Smooth muscle cell (in vitro differentiated cells): ENCODE measurements around the gene FIGNL2. TPM values are rescaled to one million over a fixed set of nuclear protein-coding genes. Genes with fewer than 3 reads are reported as not detected.

Source experiments
- DNase-seq: peaks from one replicate; lab custom pipeline; 2025; ENCODE audit not compliant: unreplicated experiment; lab: John Stamatoyannopoulos, UW
- H2AFZ ChIP-seq: fragments of 200-600 bp; sonication (generic); 2 replicates; pipeline ENCODE4 v1.6.0; 2016; ENCODE audit warnings: antibody characterized with exemption, low read depth, mild to moderate bottlenecking
- H3F3A ChIP-seq: fragments of 200-600 bp; sonication (generic); 2 replicates; pipeline ENCODE4 v1.6.0; 2017; ENCODE audit warnings: antibody characterized with exemption, low read depth
- H3K27ac ChIP-seq: fragments of 200-600 bp; sonication (generic); 2 replicates; pipeline ENCODE4 v1.5.1; 2016; ENCODE audit warnings: low read depth, mild to moderate bottlenecking
- H3K27me3 ChIP-seq: fragments of 200-600 bp; sonication (generic); 2 replicates; pipeline ENCODE4 v1.6.1; 2016; ENCODE audit warnings: low read depth, mild to moderate bottlenecking
- H3K36me3 ChIP-seq: fragments of 200-600 bp; sonication (generic); 2 replicates; pipeline ENCODE4 v1.5.1; 2016; ENCODE audit warnings: low read depth
- H3K4me1 ChIP-seq: fragments of 200-600 bp; sonication (generic); 2 replicates; pipeline ENCODE4 v1.5.1; 2016; ENCODE audit warnings: low read depth
- H3K4me2 ChIP-seq: fragments of 200-600 bp; sonication (generic); 2 replicates; pipeline ENCODE4 v1.6.0; 2016; ENCODE audit warnings: mild to moderate bottlenecking
- H3K4me3 ChIP-seq: fragments of 200-600 bp; sonication (generic); 2 replicates; pipeline ENCODE4 v1.5.1; 2016; ENCODE audit warnings: mild to moderate bottlenecking
- H3K79me2 ChIP-seq: fragments of 200-600 bp; sonication (generic); 2 replicates; pipeline ENCODE4 v1.6.0; 2016; ENCODE audit warnings: low read depth, mild to moderate bottlenecking
- H3K9ac ChIP-seq: fragments of 200-600 bp; sonication (generic); 2 replicates; pipeline ENCODE4 v1.6.0; 2016; ENCODE audit warnings: low read depth
- H3K9me3 ChIP-seq: fragments of 200-600 bp; sonication (generic); replicated peaks from 2 replicates; pipeline ENCODE4 v1.5.1; 2016; ENCODE audit warnings: low read depth
- H4K20me1 ChIP-seq: fragments of 200-600 bp; sonication (generic); 2 replicates; pipeline ENCODE4 v1.6.0; 2016; ENCODE audit warnings: low read depth
- WGBS: methylation state at CpG from one replicate; pipeline ENCODE4 v1.1.7; 2016; ENCODE audit warnings: low lambda C conversion rate; 5-methylcytosine and 5-hydroxymethylcytosine counted together
- polyA plus RNA-seq: library from polyadenylated mRNA; unstranded; fragments of >200 nt; fragmentation: Nextera tagmentation; extraction: Ambion mirVana; gene quantifications from 2 replicates; pipeline ENCODE4 v1.2.1, GENCODE V29; 2016
- total RNA-seq: library from RNA; depleted of rRNA; stranded (reverse); fragments of >200 nt; gene quantifications from 2 replicates; pipeline ENCODE4 v1.2.3, GENCODE V29; 2014
- TF ChIP-seq, protein P1 (sequence below): fragments of 200-600 bp; sonication (generic); IDR thresholded peaks from 2 replicates; pipeline ENCODE4 v1.5.1; 2017; ENCODE audit warnings: borderline replicate concordance, mild to moderate bottlenecking, antibody characterized with exemption; ENCODE audit not compliant: insufficient read depth, poor library complexity, severe bottlenecking

The FIGNL2 gene
- total and polyA plus RNA-seq, 2 experiments from 2014 or later = 1.1 to 2.7 TPM

DNA sequence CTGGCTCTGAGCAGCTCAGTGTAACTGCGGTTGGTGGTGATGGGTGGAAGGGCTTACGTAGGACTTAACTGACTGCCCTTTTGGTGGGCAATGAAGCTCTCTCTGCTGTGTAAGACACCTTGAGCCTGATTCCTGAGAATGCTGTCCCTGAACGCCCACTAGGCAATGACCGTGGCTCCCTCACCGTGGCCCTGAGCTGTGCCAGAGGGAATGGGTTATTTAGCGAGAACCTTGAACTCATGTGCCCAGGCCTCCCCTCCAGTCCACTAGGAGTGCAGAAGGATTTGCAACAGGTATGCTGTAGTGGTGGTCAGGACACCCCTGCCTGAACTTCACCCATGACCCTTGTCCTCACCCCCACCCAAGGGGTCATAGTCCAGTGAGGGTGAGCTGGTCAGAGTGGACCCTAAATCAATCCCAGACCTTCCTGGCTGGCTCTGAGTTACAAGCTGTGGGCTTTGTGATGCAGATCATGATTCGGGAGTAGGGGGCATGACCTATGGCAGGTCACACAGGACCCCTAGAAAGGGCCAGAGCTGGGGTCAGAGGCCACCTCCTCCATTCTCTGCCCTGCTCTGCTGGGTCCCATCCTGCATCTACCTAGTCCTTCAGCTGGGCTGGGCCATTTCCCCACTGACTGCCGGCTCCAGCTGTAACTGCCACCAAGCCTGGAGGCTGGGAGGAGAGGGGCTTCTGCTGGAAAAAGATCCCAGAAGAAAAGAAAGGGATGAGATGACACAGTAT lies 24.9 kb upstream of the FIGNL2 start:
- H3K9ac ChIP-seq = no peak overlapping the region
- no peaks in the 10 kb centered on the region for H3K79me2 ChIP-seq
- H3K27ac ChIP-seq = no peak overlapping the region
- no peaks in the 10 kb centered on the region for H3K27me3 ChIP-seq
- TF ChIP-seq, protein P1, sequence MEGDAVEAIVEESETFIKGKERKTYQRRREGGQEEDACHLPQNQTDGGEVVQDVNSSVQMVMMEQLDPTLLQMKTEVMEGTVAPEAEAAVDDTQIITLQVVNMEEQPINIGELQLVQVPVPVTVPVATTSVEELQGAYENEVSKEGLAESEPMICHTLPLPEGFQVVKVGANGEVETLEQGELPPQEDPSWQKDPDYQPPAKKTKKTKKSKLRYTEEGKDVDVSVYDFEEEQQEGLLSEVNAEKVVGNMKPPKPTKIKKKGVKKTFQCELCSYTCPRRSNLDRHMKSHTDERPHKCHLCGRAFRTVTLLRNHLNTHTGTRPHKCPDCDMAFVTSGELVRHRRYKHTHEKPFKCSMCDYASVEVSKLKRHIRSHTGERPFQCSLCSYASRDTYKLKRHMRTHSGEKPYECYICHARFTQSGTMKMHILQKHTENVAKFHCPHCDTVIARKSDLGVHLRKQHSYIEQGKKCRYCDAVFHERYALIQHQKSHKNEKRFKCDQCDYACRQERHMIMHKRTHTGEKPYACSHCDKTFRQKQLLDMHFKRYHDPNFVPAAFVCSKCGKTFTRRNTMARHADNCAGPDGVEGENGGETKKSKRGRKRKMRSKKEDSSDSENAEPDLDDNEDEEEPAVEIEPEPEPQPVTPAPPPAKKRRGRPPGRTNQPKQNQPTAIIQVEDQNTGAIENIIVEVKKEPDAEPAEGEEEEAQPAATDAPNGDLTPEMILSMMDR = no peak
- H3K4me2 ChIP-seq = no peak overlapping the region
- no peak for DNase-seq
- H3K4me1 ChIP-seq = peaks cover 21% of the 10 kb centered on the region
- no peak overlapping the region for H3K4me3 ChIP-seq
- WGBS = 84% methylated on average over 8 of the region's 8 CpGs
- H3K36me3 ChIP-seq = no peaks in the 10 kb centered on the region
- no peak overlapping the region for H2AFZ ChIP-seq
- no peaks in the 10 kb centered on the region for H3K9me3 ChIP-seq
- peaks cover 3% of the 10 kb centered on the region for H3F3A ChIP-seq
- H4K20me1 ChIP-seq = no peaks in the 10 kb centered on the region

DNA sequence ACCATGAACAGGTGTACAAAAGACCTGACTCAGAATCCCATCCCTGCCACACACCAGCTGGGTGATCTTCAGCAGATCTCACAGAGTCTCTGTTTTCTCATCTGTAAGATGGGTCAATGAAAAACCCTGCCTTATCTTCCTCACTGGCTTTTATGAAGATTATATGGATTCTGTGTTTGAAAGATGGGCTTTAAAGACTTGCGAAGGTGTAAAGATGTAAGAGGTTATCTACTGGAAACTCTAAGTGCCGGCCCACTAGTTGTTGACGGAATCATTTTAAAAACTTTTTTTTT lies 24.1 kb upstream of the FIGNL2 start:
- no peak overlapping the region for H2AFZ ChIP-seq
- no peaks in the 10 kb centered on the region for H3K36me3 ChIP-seq
- no peak overlapping the region for H3K4me2 ChIP-seq
- no peaks in the 10 kb centered on the region for H3K79me2 ChIP-seq
- no peak overlapping the region for H3K9ac ChIP-seq
- H4K20me1 ChIP-seq = no peaks in the 10 kb centered on the region
- peaks cover 21% of the 10 kb centered on the region for H3K4me1 ChIP-seq
- no peak overlapping the region for H3K4me3 ChIP-seq
- no peaks in the 10 kb centered on the region for H3K27me3 ChIP-seq
- DNase-seq = no peak
- WGBS = 94% methylated on average over 3 of the region's 3 CpGs
- TF ChIP-seq, protein P1 = no peak
- H3K9me3 ChIP-seq = no peaks in the 10 kb centered on the region
- no peak overlapping the region for H3K27ac ChIP-seq
- peaks cover 6% of the 10 kb centered on the region for H3F3A ChIP-seq

DNA sequence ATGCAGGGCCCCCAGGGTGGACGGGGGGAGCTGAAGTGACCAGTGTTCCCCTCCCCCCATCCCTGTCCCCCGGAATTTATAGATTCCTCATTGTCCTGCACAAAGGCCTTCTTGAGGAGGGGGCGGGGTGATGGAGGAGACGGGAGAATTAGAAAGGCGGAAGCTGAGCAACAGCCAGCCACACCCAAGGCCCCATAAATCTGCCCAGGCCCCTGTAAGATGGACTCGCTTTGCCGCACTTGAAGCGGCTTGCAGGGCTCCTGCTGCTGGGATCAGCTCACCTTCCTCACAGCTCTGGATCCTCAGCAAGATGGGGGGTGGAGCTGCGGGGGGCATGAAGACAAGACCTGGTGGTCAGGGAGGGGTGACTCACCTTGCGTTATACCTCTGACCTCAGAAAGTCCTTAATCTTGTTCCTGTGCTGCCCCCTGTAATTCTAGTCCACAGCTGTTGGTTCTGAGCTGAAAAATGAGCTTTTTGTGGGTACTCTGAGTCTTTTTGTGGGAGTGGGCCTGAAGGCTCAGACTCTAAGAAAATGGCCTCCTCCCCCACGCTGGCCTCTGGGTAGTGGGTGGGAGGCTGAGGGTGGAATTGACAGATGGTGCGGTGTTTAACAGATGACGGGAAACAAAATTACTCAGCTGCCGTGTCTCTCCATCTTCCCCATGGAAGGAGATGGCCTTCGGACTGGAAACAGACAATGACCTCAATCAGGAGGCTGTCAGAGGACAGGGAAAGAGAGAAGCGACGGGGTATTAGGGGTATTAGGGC lies 23.6 kb upstream of the FIGNL2 start:
- 76% methylated on average over 17 of the region's 17 CpGs for WGBS
- peaks cover 21% of the 10 kb centered on the region for H3K4me1 ChIP-seq
- H3K4me3 ChIP-seq = no peak overlapping the region
- H3K27ac ChIP-seq = no peak overlapping the region
- H4K20me1 ChIP-seq = no peaks in the 10 kb centered on the region
- no peaks in the 10 kb centered on the region for H3K9me3 ChIP-seq
- no peaks in the 10 kb centered on the region for H3K27me3 ChIP-seq
- TF ChIP-seq, protein P1 = no peak
- DNase-seq = no peak
- no peaks in the 10 kb centered on the region for H3K36me3 ChIP-seq
- no peak overlapping the region for H2AFZ ChIP-seq
- H3F3A ChIP-seq = peaks cover 9% of the 10 kb centered on the region
- H3K79me2 ChIP-seq = no peaks in the 10 kb centered on the region
- H3K9ac ChIP-seq = no peak overlapping the region
- no peak overlapping the region for H3K4me2 ChIP-seq
